HEK293T (cell line): Measurements from ENCODE around the gene CPTP.

Source experiments
- FOXA1 ChIP-seq: fragments of 450-650 bp; IDR thresholded peaks from 2 replicates; pipeline ENCODE4 v1.6.1; 2016; ENCODE audit warnings: mild to moderate bottlenecking
- SUZ12 ChIP-seq: fragments of 450-650 bp; IDR thresholded peaks from 2 replicates; pipeline ENCODE4 v1.6.1; 2016; ENCODE audit warnings: mild to moderate bottlenecking

GRCh38 chr1:1294250-1294890, 30.2 kb upstream of the CPTP start:
- no peak for TF ChIP-seq SUZ12
- TF ChIP-seq FOXA1: no peak
